ENCODE results near the gene TRIM63. TPM values are rescaled to one million over a fixed set of nuclear protein-coding genes. Genes with fewer than 3 reads are reported as not detected.

Gene TRIM63
- total and polyA plus RNA-seq, 9 of the 15 experiments (the other 6 are each of a cell fraction or from before 2014, with no cell fraction given): 0.08 to 0.57 (median 0.36) TPM

DNA sequence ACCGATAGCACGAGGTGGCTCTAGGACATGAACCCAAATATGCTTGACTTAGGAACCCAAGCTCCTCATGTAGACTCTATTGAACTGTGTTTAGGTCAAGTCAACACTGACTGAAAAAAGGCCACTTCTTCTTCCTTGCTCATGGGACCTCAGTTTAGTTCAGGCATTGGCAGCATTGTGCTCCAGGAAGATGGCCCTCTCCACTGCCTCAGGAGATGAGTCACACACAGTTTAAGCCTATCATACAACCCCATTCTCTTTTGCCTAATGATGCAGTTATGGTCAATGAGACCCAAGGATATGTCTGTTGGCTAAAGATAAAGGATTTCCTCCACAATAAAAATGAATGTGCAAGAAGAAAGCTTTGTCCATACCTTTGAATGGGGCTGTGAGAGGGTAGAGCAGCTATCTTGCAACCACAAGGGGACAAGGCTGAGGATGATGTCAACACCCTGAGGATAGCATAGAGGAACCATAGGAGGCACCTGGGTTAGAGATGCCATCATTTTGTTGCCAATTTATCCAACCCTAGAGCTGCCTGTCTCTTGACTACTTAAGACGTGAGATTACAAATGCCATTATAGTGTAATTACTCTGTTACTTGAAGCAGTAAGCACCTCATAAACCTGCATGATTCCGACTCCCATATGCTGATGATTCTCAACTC is 3.0 kb upstream of the TRIM63 start (continued):
- TF ChIP-seq ETV6 (IDR thresholded peaks at IDR 0.05; ENCODE audit: borderline replicate concordance in 1 of 2, low read depth in 2 of 2, low read length in 1 of 2) (peak in 1 of 2 experiments; percentile 33; a peak in 1 of 4 replicates), ETV6 (CRISPR knock-in tag; IDR thresholded peaks at IDR 0.05; ENCODE audit: borderline replicate concordance) (no peak), GATA2 (CRISPR knock-in tag; IDR thresholded peaks at IDR 0.05) (peak; percentile 95), CTBP1 (IDR thresholded peaks at IDR 0.05; ENCODE audit: borderline replicate concordance) (peak; percentile 100), ZNF146 (CRISPR knock-in tag; IDR thresholded peaks at IDR 0.05; ENCODE audit: unreplicated experiment) (no peak), ZNF766 (CRISPR knock-in tag; conservative IDR thresholded peaks at IDR 0.05) (peak; percentile 83), ZNF551 (CRISPR knock-in tag; IDR thresholded peaks at IDR 0.05) (no peak), ZNF436 (CRISPR knock-in tag; IDR thresholded peaks at IDR 0.05) (no peak), ARID2 (IDR thresholded peaks at IDR 0.05) (no peak), ZNF232 (CRISPR knock-in tag; IDR thresholded peaks at IDR 0.05) (no peak), LARP7 (IDR thresholded peaks at IDR 0.05) (no peak; the same call in 1 of the 2 replicates), ZNF830 (CRISPR knock-in tag; IDR thresholded peaks at IDR 0.05) (no peak), OTX1 (CRISPR knock-in tag; IDR thresholded peaks at IDR 0.05) (no peak), NR1H2 (CRISPR knock-in tag; IDR thresholded peaks at IDR 0.05) (0 out of 2 replicates have a peak, but pooled peaks have one; percentile 87)
- TF ChIP-seq, protein P1, sequence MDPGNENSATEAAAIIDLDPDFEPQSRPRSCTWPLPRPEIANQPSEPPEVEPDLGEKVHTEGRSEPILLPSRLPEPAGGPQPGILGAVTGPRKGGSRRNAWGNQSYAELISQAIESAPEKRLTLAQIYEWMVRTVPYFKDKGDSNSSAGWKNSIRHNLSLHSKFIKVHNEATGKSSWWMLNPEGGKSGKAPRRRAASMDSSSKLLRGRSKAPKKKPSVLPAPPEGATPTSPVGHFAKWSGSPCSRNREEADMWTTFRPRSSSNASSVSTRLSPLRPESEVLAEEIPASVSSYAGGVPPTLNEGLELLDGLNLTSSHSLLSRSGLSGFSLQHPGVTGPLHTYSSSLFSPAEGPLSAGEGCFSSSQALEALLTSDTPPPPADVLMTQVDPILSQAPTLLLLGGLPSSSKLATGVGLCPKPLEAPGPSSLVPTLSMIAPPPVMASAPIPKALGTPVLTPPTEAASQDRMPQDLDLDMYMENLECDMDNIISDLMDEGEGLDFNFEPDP (CRISPR knock-in tag; IDR thresholded peaks at IDR 0.05): no peak
- TF ChIP-seq, protein P2, sequence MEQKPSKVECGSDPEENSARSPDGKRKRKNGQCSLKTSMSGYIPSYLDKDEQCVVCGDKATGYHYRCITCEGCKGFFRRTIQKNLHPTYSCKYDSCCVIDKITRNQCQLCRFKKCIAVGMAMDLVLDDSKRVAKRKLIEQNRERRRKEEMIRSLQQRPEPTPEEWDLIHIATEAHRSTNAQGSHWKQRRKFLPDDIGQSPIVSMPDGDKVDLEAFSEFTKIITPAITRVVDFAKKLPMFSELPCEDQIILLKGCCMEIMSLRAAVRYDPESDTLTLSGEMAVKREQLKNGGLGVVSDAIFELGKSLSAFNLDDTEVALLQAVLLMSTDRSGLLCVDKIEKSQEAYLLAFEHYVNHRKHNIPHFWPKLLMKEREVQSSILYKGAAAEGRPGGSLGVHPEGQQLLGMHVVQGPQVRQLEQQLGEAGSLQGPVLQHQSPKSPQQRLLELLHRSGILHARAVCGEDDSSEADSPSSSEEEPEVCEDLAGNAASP (IDR thresholded peaks at IDR 0.05): no peak
- TF ChIP-seq, protein P3, sequence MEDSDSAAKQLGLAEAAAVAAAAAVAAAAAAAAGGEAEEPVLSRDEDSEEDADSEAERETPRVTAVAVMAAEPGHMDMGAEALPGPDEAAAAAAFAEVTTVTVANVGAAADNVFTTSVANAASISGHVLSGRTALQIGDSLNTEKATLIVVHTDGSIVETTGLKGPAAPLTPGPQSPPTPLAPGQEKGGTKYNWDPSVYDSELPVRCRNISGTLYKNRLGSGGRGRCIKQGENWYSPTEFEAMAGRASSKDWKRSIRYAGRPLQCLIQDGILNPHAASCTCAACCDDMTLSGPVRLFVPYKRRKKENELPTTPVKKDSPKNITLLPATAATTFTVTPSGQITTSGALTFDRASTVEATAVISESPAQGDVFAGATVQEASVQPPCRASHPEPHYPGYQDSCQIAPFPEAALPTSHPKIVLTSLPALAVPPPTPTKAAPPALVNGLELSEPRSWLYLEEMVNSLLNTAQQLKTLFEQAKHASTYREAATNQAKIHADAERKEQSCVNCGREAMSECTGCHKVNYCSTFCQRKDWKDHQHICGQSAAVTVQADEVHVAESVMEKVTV (CRISPR knock-in tag; IDR thresholded peaks at IDR 0.05): no peak
- TF ChIP-seq, protein P4, sequence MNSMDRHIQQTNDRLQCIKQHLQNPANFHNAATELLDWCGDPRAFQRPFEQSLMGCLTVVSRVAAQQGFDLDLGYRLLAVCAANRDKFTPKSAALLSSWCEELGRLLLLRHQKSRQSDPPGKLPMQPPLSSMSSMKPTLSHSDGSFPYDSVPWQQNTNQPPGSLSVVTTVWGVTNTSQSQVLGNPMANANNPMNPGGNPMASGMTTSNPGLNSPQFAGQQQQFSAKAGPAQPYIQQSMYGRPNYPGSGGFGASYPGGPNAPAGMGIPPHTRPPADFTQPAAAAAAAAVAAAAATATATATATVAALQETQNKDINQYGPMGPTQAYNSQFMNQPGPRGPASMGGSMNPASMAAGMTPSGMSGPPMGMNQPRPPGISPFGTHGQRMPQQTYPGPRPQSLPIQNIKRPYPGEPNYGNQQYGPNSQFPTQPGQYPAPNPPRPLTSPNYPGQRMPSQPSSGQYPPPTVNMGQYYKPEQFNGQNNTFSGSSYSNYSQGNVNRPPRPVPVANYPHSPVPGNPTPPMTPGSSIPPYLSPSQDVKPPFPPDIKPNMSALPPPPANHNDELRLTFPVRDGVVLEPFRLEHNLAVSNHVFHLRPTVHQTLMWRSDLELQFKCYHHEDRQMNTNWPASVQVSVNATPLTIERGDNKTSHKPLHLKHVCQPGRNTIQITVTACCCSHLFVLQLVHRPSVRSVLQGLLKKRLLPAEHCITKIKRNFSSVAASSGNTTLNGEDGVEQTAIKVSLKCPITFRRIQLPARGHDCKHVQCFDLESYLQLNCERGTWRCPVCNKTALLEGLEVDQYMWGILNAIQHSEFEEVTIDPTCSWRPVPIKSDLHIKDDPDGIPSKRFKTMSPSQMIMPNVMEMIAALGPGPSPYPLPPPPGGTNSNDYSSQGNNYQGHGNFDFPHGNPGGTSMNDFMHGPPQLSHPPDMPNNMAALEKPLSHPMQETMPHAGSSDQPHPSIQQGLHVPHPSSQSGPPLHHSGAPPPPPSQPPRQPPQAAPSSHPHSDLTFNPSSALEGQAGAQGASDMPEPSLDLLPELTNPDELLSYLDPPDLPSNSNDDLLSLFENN (IDR thresholded peaks at IDR 0.05; ENCODE audit: low read depth in 2 of 2, low read length in 2 of 2): peak in 1 of 2 experiments; percentile 94; a peak in 2 of 4 replicates
- TF ChIP-seq, protein P5, sequence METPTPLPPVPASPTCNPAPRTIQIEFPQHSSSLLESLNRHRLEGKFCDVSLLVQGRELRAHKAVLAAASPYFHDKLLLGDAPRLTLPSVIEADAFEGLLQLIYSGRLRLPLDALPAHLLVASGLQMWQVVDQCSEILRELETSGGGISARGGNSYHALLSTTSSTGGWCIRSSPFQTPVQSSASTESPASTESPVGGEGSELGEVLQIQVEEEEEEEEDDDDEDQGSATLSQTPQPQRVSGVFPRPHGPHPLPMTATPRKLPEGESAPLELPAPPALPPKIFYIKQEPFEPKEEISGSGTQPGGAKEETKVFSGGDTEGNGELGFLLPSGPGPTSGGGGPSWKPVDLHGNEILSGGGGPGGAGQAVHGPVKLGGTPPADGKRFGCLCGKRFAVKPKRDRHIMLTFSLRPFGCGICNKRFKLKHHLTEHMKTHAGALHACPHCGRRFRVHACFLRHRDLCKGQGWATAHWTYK (CRISPR knock-in tag; IDR thresholded peaks at IDR 0.05): peak; percentile 15; the same call in 1 of the 2 replicates
